NCI-H1694 treated with DMSO at 0.1 percent for 48 hours (cell line): ENCODE results near the gene ACAP1.
A peak's percentile ranks its signal among the peaks of the same experiment; 100 is the strongest.

ENCODE experiments used
- DNase-seq: peaks from one replicate; lab custom pipeline; 2025; lab: John Stamatoyannopoulos, UW

Gene ACAP1

DNA sequence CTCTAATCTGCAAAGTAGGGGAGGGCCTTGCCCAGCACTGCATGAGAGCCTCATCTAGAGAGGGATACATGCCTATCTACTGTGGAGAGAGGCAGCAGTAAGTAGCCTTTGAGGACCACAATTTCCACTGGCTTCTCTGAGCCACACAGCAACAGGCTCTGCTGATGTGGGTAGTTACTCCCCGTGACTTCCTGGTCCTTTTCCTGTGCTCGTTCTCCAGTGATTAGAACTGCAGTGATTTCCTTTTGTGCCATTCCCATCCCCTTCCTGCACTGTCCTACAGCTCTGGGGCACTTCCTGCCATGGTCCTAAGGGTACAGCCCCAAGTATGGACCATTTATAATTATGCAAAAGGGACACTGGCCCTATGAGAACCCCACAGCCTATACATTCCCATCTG, 55.0 kb downstream of the ACAP1 start:
- no peak for DNase-seq

DNA sequence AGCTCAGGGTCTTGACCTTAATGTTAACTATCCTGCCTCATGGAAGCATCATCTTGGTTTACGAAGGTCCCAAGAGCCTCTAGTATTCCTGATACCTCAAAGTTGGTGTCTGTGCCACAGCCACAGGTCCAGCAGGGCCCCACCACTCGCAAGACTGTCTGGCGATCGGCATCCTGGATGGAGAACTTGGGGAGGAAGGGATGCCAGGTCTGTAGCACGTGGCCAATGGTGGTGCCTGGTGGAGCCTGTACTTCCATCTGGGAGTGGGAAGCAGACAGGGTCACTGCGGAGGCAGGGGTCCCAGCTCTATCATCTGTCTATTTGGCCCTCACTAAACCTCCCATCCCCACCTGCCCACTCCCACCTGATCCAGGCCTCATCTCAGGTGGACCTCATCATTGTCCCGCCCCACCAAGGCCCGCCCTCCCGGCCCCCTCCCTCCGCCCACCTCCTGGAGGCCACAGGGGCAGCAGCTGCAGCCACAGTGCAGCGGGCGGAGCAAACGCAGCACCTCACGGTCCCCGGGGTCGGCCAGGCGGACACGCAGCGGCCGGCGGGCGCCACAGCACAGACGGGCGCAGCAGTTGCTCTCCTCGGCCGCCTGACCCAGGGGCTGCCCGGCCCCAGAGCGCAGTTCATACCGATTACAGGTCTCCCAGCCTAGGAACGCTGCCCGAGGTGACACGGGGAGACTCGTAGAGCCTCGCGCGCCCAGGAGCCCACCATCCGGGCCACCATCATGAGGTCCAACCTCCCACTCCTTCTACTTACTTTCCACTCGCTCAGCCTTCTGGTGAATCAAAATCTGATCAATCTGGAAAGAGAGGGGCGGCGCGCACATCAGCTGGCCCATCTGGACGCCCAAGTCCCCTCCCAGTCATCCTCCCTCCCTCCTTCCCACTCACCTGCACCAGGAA, 56.6 kb downstream of the ACAP1 start:
- DNase-seq, result no peak

DNA sequence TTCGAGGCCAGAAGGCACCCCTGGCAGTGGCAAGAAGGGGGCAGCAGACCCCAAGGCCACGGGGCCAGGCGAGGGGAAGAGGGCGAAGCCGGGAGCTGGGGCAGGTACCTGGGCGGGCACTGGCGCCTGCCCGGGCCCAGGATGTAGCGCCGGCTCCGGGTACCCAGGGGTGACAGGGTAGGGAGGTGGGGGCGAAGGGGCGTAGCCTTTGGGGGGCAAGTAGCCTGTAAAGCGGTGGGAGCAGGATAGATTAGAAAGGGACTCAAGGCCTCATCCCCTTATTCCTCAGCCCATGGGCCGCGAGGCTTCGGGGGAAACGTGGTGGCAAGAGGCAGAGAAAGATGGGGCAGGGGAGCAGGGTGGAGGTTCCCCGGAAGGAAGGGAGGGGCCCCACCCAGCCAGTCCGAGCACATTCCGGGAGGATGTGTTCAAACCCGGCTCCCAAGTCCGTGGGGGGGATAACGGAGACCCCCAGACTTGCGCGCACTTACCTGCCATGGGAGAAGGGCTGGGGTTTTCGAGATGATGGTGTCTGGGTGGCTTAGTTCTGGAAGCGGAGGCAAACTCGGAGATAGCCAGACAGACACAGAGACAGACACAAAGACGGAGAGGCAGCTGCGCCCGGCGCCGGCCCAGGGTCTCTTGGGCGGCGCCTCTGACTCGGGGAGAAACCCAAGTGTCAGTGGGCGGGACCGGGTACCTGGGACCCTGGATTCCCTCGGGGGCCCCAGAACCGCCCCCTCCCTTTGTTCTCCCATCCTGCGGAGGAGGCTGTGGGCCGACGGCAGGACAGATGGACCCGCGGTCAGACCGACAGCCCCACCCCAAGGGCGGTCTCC, 57.5 kb downstream of the ACAP1 start:
- no peak for DNase-seq

DNA sequence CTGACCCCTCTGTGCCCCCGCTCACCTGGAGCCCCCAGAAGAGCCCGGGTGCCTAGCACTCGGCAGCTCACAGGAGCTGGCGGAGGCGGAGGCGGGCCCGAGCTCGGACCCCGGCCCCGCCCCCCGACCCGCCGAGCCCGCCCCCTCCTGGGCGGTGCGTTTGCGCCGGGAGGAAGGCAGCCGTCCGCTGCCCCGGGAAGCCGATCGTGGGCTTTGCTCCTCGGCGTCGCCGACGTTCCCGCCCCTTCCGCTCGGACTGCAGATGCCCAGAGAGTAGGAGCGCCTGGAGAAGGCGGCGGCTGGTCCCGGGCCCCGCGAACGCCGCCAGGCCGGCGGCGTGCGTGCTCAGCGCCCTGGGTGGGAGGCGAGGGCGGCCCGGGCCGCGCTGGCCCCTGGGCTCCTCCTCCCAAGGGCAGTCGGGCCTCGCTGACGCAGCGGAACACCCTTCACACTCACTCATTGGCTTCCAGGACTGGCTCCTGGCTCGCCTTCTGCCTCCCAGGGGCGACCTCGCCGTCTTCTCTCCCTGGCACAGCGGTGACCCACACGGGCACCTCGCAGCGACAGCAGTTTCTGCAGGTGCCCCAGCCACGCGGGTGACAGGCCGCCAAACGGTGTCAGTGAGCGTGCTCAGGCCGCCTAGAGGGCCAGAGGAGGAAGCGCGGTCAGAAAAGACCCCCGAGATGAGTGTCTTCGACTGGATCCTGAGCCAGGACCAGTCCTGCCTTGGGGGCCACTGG, 58.3 kb downstream of the ACAP1 start, which contains the start of gene PLSCR3:
Gene PLSCR3 (minus strand): TSS at position 74 of the 740 bp plus-strand sequence. CDS start 415 bp downstream, outside the sequence.
- DNase-seq, result peak; percentile 56

DNA sequence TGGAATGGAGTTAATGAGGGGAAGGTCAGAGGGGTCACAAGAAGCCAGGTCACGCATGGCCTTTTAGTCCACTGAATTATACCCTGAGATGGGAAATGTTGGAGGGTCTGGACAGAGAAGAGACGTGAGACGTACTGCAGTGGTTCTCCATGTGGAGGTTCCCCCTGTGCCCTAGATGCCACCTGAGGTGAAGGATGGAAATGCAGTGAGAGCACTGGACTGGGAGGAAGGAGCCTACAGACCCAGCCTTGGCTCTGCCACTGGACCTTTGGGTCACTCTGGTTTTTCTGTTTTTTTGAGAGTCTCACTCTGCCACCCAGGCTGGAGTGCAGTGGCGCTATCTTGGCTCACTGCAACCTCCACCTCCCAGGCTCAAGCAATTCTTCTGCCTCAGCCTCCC, 59.8 kb downstream of the ACAP1 start:
- no peak for DNase-seq

DNA sequence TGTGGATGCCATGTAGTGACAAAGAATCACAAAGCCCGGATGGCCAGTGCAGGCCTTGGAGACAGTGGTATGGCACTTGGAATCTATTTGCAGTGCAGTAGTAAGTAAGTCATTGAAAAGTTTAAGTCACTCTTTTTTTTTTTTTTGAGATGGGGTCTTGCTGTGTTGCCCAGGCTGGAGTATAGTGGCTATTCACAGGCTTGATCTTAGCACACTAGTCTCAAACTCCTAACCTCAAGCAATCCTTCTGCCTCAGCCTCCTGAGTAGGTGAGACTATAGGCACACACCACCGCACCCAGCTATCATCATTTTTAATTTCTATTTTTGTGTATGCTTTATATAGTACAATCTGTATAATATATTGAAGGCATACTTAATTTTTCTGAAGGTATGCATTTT, 62.3 kb downstream of the ACAP1 start:
- DNase-seq, result no peak
